Stimulated activated naive CD4-positive, alpha-beta T cell (primary cell): ENCODE measurements around the gene NCAPH2.
"Not testable (repeated sequence)": the region's sequence is repeated elsewhere in the genome, so short reads cannot be mapped to it uniquely, and the experiment has no call there.

Experiments used
- DNase-seq, 6 experiments: peaks; one replicate each; lab custom pipeline; 2025; lab: John Stamatoyannopoulos, UW

NCAPH2 gene

GRCh38 chr22:50519151-50519550 is 11.1 kb downstream of the NCAPH2 start:
- no peak for DNase-seq

- not testable (repeated sequence) for DNase-seq
Measured at GRCh38 chr22:50520184-50520583, 12.2 kb downstream of the NCAPH2 start.

GRCh38 chr22:50520826-50521453 is 12.9 kb downstream of the NCAPH2 start:
- no peak for DNase-seq

- no peak for DNase-seq
Measured at GRCh38 chr22:50521710-50522109, 13.7 kb downstream of the NCAPH2 start.

GRCh38 chr22:50522208-50522805 is 14.3 kb downstream of the NCAPH2 start:
- no peak for DNase-seq

- no peak for DNase-seq
Measured at GRCh38 chr22:50522806-50523438, 14.9 kb downstream of the NCAPH2 start.

GRCh38 chr22:50523458-50523805 is 15.4 kb downstream of the NCAPH2 start:
- DNase-seq: no peak

- DNase-seq: no peak
Measured at GRCh38 chr22:50523806-50524675, 16.0 kb downstream of the NCAPH2 start.

GRCh38 chr22:50524676-50525103 is 16.7 kb downstream of the NCAPH2 start:
- peak in 1 of 6 experiments; percentile 34 for DNase-seq

- peak; percentile 92 to 97 (median 96) for DNase-seq
Measured at GRCh38 chr22:50525104-50525857, 17.3 kb downstream of the NCAPH2 start, which contains the start of gene SCO2. Gene SCO2 (minus strand): TSS chr22:50525598. CDS start chr22:50524411, 1,187 bp downstream.

GRCh38 chr22:50525858-50526107 is 17.8 kb downstream of the NCAPH2 start:
- no peak for DNase-seq

GRCh38 chr22:50526108-50526833 is 18.2 kb downstream of the NCAPH2 start:
- DNase-seq: peak; percentile 67 to 88 (median 81)

- peak in 1 of 6 experiments; percentile 48 for DNase-seq
Measured at GRCh38 chr22:50526834-50527801, 19.1 kb downstream of the NCAPH2 start.

GRCh38 chr22:50527921-50528681 is 20.1 kb downstream of the NCAPH2 start:
- DNase-seq: no peak

GRCh38 chr22:50528682-50529415 is 20.8 kb downstream of the NCAPH2 start:
- no peak for DNase-seq

GRCh38 chr22:50529416-50529896 is 21.4 kb downstream of the NCAPH2 start:
- no peak for DNase-seq

GRCh38 chr22:50529897-50530579 is 22.0 kb downstream of the NCAPH2 start, which contains the start of gene TYMP:
Gene TYMP (minus strand): TSS chr22:50530012. CDS start chr22:50529709, 303 bp downstream.
- DNase-seq: peak in 4 of 6 experiments; percentile 27 to 36 (median 32)

GRCh38 chr22:50530580-50530876 is 22.5 kb downstream of the NCAPH2 start:
- DNase-seq: no peak
